SJSA1 (cell line): ENCODE data around the gene UACA. TPM values are rescaled to one million over a fixed set of nuclear protein-coding genes. Genes with fewer than 3 reads are reported as not detected.
"Not testable (repeated sequence)": the region's sequence is repeated elsewhere in the genome, so short reads cannot be mapped to it uniquely, and the experiment has no call there.

ENCODE experiments used
- DNase-seq, 2 experiments: peaks; one replicate each; pipeline ENCODE4 v3.0.0-alpha.2; 2015 to 2020; ENCODE audit warnings: low spot score in 2 of 2, low read depth in 1 of 2
- H3K27ac ChIP-seq: fragments of 250-450 bp; sonication (Bioruptor Pico); 2 replicates; pipeline ENCODE4 v1.5.1; 2020; ENCODE audit warnings: mild to moderate bottlenecking, moderate library complexity
- H3K27me3 ChIP-seq: fragments of 250-450 bp; sonication (Bioruptor Pico); replicated peaks from 2 replicates; pipeline ENCODE4 v1.5.1; 2020; ENCODE audit warnings: mild to moderate bottlenecking, moderate library complexity
- H3K36me3 ChIP-seq: fragments of 250-450 bp; sonication (Bioruptor Pico); 2 replicates; pipeline ENCODE4 v1.5.1; 2020; ENCODE audit warnings: mild to moderate bottlenecking
- H3K4me1 ChIP-seq: fragments of 250-450 bp; sonication (Bioruptor Pico); replicated peaks from 2 replicates; pipeline ENCODE4 v1.6.1; 2021; ENCODE audit warnings: mild to moderate bottlenecking
- H3K4me3 ChIP-seq: fragments of 250-450 bp; sonication (Bioruptor Pico); 2 replicates; pipeline ENCODE4 v1.5.1; 2020; ENCODE audit warnings: mild to moderate bottlenecking
- H3K9me3 ChIP-seq: fragments of 250-450 bp; sonication (Bioruptor Pico); replicated peaks from 2 replicates; pipeline ENCODE4 v1.5.1; 2020; ENCODE audit warnings: mild to moderate bottlenecking
- total RNA-seq: library from RNA; depleted of rRNA; stranded (reverse); fragments of >200 nt; shearing (Covaris generic); gene quantifications from 2 replicates; pipeline ENCODE4 v1.2.3, GENCODE V29; 2014

Gene UACA
- total RNA-seq, 1 experiment from 2014 or later = 26.8 TPM

DNA sequence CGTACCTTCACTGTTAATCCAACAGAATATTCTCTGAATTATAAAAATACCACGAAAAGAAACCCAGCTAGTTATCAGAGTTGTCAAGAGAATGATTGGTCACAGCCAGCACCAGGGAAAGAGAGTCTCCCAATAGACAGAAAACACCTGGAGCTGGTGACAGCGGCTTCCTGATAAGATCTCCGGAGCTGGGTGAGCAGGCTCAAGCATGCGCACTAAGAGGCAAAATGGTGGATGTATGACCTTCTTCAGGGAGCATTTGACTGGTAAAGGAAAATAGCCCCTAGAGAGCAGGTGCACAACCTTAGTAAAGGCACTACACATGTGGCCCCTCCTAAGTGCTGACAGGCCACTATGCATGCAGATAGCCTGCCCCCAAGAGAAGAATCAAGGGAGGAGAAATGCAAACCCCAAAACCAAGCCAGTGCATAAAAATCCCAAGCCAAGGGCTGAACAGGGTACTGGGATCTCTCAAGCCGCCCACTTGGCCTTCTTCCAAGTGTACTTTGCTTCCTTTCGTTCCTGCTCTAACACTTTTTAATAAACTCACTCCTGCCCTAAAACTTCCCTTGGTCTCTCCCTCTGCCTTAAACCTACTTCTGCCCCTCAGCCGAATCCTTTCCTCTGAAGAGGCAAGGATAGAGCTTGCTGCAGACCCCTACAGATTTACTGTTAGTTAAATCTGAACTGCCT lies 93.2 kb downstream of the UACA start:
- DNase-seq = no peak
- Histone ChIP-seq H3K27ac (no peak overlapping the region), H3K9me3 (no peaks in the 10 kb centered on the region), H3K27me3 (no peaks in the 10 kb centered on the region), H3K4me1 (peaks cover 8% of the 10 kb centered on the region), H3K36me3 (peaks cover 36% of the 10 kb centered on the region), H3K4me3 (no peak overlapping the region)

DNA sequence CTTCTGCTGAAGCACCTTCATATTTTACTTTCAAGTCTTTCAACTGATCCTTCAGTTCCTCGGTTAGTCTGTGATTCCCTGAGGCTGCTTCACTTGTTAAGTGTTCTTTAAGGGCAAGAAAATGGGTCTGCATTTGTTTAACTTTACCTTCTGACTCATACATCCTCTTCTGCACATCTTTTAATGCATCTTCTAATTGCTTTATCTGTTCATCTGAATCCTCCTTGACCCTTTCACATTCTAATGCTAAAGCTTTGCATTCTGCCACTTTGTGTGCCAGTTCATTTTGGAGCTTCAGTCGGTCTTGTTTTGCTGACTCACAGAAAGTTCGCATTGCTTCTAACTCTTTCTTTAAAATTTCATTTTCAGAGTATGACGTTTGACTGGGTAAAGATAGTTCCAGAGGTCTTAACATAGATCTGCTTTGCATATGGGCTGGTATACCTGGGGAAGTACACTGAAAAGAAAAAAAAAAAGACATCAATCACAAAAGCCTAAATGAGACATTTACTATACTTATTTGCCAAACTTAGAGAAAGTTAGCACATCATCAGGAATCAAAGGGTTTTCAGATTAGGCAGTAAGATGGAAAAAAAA lies 94.3 kb downstream of the UACA start:
- no peak for DNase-seq
- Histone ChIP-seq H3K9me3 (no peaks in the 10 kb centered on the region), H3K27me3 (no peaks in the 10 kb centered on the region), H3K27ac (no peak overlapping the region), H3K4me3 (no peak overlapping the region), H3K4me1 (peaks cover 8% of the 10 kb centered on the region), H3K36me3 (peaks cover 32% of the 10 kb centered on the region)

DNA sequence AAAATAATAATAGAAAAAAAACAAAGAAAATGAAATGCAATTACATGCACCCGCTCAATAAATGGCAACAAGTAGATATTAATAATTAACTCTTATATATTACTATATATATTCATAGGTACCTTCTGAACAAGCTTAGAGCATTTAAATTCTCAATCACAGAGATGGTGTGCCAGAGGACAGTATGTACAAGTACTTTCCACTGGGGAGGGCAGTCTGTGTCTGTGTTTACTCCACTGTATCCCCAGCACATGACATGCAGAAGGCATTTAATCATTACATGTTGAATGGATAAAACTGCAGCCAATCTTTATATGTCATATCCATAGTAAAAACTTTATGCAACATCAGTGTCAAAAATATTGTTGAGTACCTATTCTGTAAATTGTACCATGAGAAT lies 97.8 kb downstream of the UACA start:
- H3K27me3 ChIP-seq = no peaks in the 10 kb centered on the region
- H3K4me3 ChIP-seq = no peak overlapping the region
- H3K36me3 ChIP-seq = peaks cover 44% of the 10 kb centered on the region
- H3K27ac ChIP-seq = no peak overlapping the region
- DNase-seq = no peak
- H3K4me1 ChIP-seq = no peaks in the 10 kb centered on the region
- no peaks in the 10 kb centered on the region for H3K9me3 ChIP-seq

DNA sequence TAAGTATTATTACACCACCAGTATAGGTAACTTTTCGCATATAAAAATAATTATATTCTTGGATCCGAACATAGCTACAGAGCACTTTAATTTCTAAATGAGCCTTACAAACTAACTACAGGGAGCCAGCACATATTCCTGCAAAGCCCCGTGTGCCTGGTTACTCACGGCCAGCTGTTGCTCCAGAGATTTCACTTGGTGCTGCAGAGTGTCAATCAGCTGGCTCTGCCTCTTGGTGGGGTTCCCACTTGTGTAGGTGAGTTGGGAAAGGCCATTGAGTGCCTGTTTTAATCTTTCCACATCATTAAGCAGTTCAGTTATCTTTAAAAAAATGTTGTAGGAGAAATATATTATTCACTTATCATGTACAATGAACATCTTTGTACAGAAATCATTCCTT lies 98.9 kb downstream of the UACA start:
- Histone ChIP-seq H3K27ac (no peak overlapping the region), H3K4me1 (no peaks in the 10 kb centered on the region), H3K36me3 (peaks cover 51% of the 10 kb centered on the region), H3K9me3 (no peaks in the 10 kb centered on the region), H3K27me3 (no peaks in the 10 kb centered on the region), H3K4me3 (no peak overlapping the region)
- no peak for DNase-seq

DNA sequence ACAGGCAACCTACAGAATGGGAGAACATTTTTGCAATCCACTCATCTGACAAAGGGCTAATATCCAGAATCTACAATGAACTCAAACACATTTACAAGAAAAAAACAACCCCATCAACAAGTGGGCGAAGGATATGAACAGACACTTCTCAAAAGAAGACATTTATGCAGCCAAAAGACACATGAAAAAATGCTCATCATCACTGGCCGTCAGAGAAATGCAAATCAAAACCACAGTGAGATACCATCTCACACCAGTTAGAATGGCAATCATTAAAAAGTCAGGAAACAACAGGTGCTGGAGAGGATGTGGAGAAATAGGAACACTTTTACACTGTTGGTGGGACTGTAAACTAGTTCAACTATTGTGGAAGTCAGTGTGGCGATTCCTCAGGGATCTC lies 100.3 kb downstream of the UACA start:
- H3K36me3 ChIP-seq = peaks cover 45% of the 10 kb centered on the region
- not testable (repeated sequence) for H3K4me1 ChIP-seq, H3K27me3 ChIP-seq, H3K27ac ChIP-seq, DNase-seq, H3K9me3 ChIP-seq, H3K4me3 ChIP-seq

DNA sequence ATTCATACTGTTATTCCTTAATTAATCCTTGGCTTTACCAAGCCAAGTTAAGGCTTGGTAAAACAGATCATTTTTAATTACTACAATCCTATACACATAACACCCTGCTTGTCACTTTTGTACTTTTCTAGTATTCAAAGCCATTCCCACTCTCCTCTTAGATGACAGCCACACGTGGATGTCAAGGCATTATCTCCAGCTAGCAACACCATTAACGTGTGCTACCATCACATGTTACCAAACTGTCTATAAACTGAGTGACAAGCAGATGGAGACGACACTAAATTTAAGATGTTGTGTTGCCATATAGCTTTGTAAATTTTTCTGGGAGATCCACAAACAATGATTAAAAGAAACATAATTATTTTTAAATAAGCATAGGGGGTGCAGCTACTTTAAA lies 103.7 kb downstream of the UACA start:
- no peak for DNase-seq
- Histone ChIP-seq H3K27ac (no peak overlapping the region), H3K9me3 (no peaks in the 10 kb centered on the region), H3K4me1 (no peaks in the 10 kb centered on the region), H3K4me3 (no peak overlapping the region), H3K27me3 (no peaks in the 10 kb centered on the region), H3K36me3 (peaks cover 46% of the 10 kb centered on the region)

DNA sequence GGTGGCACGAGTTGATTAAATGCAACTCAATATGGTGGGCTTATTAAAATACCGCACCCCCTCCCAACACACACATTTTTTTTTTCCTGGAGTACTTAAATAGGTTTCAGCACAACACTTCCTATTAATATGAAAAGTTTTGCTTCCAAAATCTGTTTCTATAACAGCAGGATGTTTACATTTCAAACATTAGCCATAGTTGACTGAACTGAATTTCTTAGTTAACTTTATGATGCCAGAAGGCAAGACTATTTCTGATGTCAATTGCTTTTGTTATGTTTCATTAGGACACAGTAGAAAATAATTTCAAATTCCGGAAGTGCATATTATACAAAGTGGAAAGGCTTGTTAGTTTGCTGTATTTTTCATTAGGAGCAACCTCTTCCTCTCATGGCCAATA lies 104.7 kb downstream of the UACA start:
- H3K36me3 ChIP-seq = peaks cover 42% of the 10 kb centered on the region

DNA sequence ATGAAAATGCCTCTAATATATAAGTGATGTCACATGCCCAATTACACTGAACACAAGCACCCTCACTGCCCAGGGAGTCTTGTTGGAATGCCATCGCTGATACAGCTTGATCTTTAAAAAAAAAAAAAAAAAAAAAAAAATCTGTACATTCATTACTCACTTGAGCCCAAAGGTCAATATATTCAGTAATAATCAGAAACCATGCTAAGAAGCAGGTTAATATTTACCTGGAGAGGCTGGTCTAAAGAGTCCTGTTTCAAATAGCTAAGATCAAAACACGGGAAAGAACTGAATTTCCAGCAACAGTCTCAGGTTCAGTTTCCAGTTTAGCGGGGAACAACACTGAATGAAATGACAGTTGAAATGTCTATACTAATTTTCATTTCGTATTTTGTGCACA lies 109.9 kb downstream of the UACA start:
- H3K36me3 ChIP-seq = peaks cover 21% of the 10 kb centered on the region

More for the DNA sequence above, 104.7 kb downstream of the UACA start:
- H3K4me1 ChIP-seq = no peaks in the 10 kb centered on the region
- DNase-seq = no peak
- H3K27me3 ChIP-seq = no peaks in the 10 kb centered on the region
- H3K4me3 ChIP-seq = no peak overlapping the region
- no peak overlapping the region for H3K27ac ChIP-seq
- no peaks in the 10 kb centered on the region for H3K9me3 ChIP-seq

DNA sequence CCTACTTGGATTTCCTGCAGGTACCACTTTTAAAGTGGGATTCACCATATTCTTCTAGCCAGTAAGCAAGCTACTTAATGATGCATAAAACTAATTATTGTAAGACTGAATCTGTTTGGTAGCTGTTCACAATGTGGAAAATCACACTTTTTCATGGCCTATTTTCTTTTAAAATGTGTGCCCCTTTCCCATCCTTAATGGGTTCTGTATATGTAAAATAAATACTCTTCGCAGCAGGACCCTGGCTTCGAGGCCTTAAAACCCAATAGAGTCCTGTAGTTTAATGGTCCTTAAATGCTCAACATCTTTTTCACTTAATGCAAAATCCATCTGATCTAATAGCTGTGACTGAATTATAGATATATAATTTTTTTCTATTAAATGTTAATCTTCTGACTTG lies 111.0 kb downstream of the UACA start:
- no peaks in the 10 kb centered on the region for H3K27me3 ChIP-seq
- no peak overlapping the region for H3K27ac ChIP-seq
- H3K4me3 ChIP-seq = no peak overlapping the region

More for the DNA sequence above, 109.9 kb downstream of the UACA start:
- DNase-seq = no peak
- Histone ChIP-seq H3K4me3 (no peak overlapping the region), H3K27me3 (no peaks in the 10 kb centered on the region), H3K27ac (no peak overlapping the region), H3K9me3 (no peaks in the 10 kb centered on the region), H3K4me1 (no peaks in the 10 kb centered on the region)

DNA sequence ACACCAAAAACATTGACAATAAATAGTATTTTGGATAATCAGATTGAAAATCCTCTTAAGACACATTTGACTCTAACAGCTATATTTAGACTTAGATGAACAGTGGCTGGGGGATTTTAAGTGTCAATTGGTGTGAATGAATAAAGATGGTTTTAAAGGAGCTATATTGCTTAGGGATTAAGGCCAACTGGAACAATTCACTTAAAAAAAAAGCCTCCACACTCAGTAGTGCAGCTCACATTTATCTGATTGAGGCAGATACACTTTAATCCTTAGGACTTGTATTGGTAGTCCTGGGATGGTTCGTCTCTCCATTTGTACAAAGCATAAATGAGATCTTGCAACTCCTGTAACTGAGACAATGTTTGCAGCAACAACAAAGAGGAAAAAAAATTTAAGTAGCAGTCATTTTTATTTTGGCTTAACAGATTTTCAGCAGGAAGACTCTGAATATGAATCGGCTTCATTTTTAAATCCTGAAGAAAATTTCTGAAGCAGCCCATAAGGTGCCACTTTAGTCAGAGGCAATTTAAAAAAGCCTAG lies 112.0 kb downstream of the UACA start:
- Histone ChIP-seq H3K27me3 (no peaks in the 10 kb centered on the region), H3K36me3 (peaks cover 8% of the 10 kb centered on the region), H3K27ac (no peak overlapping the region), H3K9me3 (no peaks in the 10 kb centered on the region), H3K4me3 (no peak overlapping the region), H3K4me1 (no peaks in the 10 kb centered on the region)
- no peak for DNase-seq

More for the DNA sequence above, 111.0 kb downstream of the UACA start:
- Histone ChIP-seq H3K9me3 (no peaks in the 10 kb centered on the region), H3K36me3 (peaks cover 17% of the 10 kb centered on the region), H3K4me1 (no peaks in the 10 kb centered on the region)
- DNase-seq = no peak

DNA sequence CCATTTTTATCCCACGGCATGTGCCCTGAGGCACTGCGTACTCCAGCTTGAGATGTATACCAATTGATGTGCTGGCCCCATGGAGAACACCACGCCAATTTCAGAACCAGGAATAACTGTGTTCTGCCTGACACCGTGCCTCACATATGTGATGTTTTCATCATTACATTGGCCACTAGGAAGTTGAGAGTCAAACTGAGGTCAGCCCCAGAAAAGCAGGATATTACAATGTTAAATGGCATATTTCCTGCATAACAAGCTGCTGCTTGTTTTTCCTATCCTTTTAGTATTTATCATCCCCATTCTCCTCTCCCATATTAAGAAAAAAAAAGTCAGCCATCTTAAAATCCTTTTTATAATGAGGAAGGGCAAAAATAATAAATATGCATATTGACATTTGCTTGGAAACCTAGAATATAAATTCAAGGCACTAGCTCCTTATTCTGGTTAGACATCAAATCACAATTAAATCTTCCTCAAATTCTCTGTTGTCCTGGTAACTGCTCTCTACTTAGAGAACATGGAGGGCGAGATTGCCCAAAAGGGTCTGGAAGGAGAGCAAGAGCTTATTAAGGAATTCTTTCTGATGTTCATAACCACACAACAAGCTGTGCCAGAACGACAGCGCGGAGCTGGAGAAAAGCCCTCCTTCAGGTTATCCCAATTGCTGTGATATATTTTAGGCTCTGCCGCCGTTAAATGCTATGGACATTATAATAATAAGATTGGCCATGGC lies 112.6 kb downstream of the UACA start:
- no peaks in the 10 kb centered on the region for H3K9me3 ChIP-seq

DNA sequence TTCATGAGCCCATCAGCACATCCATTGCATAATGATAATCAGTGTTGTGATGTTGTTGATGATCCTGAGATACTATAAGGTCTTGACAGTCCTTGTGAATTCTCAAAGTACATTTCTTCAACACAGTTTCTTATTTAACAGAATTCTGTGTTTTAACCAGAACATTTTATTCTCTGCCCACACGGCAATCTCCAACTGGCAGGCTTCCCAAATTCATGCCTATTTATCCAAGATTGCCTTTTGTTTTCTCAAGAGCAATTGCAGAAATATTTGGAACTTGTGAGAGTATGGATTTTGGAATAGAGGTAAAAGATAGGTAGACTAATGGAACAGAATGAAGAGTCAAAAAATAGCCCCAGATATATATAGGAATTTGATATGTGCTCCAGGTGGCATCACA lies 116.0 kb downstream of the UACA start:
- H3K9me3 ChIP-seq = no peaks in the 10 kb centered on the region
- H3K27me3 ChIP-seq = no peaks in the 10 kb centered on the region
- no peak for DNase-seq
- H3K4me1 ChIP-seq = peaks cover 14% of the 10 kb centered on the region
- no peak overlapping the region for H3K27ac ChIP-seq
- H3K4me3 ChIP-seq = no peak overlapping the region
- no peaks in the 10 kb centered on the region for H3K36me3 ChIP-seq

More for the DNA sequence above, 112.6 kb downstream of the UACA start:
- Histone ChIP-seq H3K4me1 (no peaks in the 10 kb centered on the region), H3K4me3 (no peak overlapping the region), H3K36me3 (0 out of 2 replicates have a peak, but pooled peaks cover 4% of the 10 kb centered on the region), H3K27me3 (no peaks in the 10 kb centered on the region), H3K27ac (no peak overlapping the region)
- no peak for DNase-seq

DNA sequence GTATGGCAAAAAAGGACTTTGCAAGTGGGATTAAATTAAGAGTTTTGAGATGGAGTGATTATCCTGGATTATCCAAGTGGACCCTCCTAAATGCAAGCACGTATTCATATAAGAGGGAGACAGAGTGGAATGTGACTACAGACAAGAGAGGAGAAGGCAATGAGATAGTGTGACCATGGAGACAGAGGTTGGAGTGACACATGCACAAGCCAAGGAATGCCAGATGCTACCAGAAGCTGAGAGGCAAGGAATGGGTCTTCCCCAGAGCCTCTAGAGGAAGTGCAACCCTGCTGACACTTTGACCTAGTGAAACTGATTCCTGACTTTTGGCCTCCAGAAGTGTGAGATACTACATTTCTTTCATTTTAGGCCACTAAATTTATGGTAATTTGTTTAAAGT lies 117.2 kb downstream of the UACA start:
- Histone ChIP-seq H3K4me1 (peaks cover 14% of the 10 kb centered on the region), H3K36me3 (no peaks in the 10 kb centered on the region), H3K27me3 (no peaks in the 10 kb centered on the region), H3K4me3 (no peak overlapping the region), H3K27ac (no peak overlapping the region), H3K9me3 (no peaks in the 10 kb centered on the region)
- DNase-seq = no peak

DNA sequence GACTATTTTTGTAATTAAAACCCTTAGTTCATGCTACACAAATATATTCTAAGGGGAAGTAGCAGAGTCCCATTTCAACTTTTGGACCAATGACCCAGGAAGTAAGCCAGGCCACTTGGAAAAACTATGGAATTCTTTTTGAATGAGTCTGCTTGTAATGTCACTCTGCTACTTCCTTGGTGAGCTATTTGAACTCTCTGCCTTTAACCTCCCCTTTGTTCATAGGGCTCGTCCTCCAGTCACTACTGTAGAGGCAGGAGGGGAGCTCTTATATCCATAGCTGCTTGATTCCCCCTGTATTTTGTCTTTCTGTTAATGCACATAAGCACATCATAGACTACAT lies 119.6 kb downstream of the UACA start:
- Histone ChIP-seq H3K36me3 (no peaks in the 10 kb centered on the region), H3K4me3 (no peak overlapping the region), H3K27ac (no peak overlapping the region), H3K9me3 (no peaks in the 10 kb centered on the region), H3K27me3 (no peaks in the 10 kb centered on the region), H3K4me1 (peaks cover 14% of the 10 kb centered on the region)
- peak in 1 of 2 experiments; percentile 47 for DNase-seq
